HG02610 (cell line): ENCODE measurements around the gene SCYL3.
"Not testable (repeated sequence)": the region's sequence is repeated elsewhere in the genome, so short reads cannot be mapped to it uniquely, and the experiment has no call there.

Experiments used
- ATAC-seq: cut with Tn5 transposase; IDR thresholded peaks from one replicate; pipeline ENCODE4 v1.9.1; 2021; ENCODE audit warnings: mild to moderate bottlenecking, moderate library complexity; ENCODE audit not compliant: unreplicated experiment

Gene SCYL3

DNA sequence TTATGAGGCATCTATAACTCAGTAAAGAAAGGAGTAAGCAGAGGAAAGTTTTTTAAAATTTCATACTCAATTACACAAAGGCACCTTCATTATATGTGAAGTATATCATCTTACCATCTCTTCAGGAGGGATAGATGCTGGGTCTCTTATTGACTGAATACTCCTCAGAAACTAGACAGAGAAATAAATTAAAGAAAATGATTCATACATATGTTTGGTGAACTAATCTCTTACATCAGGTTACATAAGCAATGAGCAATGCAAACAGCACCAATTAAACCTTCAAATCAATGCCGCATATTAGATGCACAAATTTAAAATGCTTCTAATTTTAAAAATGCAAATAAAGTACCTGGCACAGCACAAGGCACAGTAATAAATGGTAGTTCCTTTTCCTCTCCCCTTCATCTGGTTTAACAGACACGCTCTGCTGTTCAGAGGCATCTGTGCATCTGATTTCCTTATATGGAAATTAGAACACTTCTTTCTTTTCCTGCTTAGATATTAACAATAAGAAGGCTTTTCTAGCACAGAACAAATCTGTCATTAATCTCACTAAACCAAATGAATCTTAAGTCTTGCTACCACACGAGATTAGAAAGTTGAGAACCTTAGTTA is 20.0 kb downstream of the SCYL3 start:
- ATAC-seq: no peak

DNA sequence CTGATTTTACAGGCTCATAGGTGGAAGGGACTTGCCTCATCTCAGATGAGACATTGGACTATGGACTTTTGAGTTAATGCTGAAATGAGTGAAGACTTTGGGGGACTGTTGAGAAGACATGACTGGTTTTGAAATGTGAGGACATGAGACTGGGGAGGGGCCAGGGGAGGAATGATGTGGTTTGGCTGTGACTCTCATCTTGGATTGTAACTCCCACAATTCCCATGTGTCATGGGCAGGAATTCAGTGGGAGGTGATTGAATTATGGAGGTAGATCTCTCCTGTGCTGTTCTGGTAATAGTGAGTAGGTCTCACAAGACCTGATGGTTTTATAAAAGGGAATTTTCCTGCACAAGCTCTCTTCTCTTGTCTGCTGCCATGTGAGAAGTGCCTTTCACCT is 20.8 kb downstream of the SCYL3 start:
- no peak for ATAC-seq

- not testable (repeated sequence) for ATAC-seq
Measured at GRCh38 chr1:169871988-169872387, 21.7 kb downstream of the SCYL3 start.

DNA sequence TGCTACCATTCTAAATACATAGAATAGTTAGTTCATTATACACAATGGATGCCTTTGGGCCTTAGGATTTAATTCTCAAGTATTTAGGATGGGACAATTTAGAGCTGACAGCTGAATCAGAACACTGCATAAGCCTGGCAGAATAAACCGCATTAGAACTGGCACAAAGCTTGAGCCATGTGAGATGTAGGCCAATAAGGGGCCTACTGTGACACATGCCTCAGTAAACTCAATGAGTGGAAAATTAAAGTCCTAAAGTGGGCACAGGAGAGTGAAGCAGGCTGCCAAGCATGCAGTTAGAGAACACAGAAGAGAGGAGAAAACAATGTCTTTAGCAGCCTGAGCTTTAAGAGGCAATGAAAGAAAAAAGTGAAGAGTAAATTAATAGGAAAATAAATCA is 24.3 kb downstream of the SCYL3 start:
- ATAC-seq: no peak

GRCh38 chr1:169868978-169869377 is 24.7 kb downstream of the SCYL3 start:
- no peak for ATAC-seq

DNA sequence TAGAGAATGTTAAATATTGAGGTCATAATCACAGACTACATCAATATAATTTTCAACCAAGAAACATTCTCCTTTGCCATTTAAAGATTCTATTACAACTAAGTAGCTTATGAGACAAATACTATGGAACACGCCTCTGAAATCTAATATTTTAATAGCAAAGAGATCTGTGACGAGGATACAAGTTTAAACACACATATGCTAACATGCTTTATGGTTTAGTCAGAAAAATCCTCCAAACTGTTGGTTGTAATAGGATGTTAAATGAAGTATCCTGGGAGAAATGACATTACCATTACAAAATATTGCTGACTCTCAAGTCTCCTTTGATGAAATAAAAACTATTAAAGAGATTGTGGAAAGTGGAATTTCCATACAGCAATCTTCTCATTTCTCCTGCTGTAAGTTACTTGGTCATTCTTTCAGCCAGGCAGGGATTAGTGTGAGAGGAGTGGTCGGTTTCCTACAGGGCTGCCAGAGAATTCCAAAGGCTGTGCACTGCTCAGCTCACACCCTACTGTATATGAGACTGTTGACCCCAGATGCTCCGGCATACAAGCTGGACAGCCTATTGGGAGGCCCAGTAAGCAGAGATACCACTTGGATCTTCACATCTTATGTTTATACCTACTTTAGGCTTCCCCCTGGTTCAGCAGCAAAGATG is 26.6 kb downstream of the SCYL3 start:
- ATAC-seq: no peak

- ATAC-seq: no peak
Measured at GRCh38 chr1:169866577-169866976, 27.1 kb downstream of the SCYL3 start.

DNA sequence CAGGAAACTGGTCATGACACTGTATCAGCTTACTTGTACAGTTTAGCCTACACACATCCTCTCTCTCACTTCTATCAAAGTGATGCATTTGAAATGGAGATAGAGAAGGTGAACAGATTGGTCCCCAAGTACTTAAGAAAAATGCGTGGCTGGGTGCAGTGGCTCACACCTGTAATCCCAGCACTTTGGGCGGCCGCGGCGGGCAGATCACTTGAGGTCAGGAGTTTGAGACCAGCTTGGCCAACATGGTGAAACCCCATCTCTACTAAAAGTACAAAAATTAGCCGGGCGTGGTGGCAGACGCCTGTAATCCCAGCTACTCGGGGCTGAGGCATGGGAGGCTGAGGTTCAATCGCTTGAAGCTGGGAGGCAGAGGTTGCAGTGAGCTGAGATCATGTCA is 29.2 kb downstream of the SCYL3 start:
- ATAC-seq: not testable (repeated sequence)

DNA sequence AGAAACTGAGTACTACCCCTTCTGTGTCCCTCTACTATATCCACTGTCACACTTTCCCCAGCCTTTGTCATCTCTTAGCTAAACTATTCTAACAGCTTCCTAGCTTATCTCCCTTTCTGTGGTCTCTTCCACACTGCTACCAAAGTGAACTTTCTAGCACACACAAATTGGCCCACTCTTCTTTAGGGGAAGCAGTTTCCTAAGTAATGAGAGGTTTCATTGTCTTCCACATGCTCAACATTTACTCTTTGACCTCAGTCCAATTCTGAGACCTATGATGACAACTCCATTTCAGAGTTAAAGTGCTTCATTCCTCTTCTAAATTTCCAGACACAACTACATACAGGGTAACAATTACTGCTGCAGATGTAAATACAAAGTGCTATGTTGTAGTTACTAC is 32.9 kb downstream of the SCYL3 start:
- ATAC-seq: no peak

GRCh38 chr1:169860187-169860586 is 33.5 kb downstream of the SCYL3 start:
- ATAC-seq: no peak

DNA sequence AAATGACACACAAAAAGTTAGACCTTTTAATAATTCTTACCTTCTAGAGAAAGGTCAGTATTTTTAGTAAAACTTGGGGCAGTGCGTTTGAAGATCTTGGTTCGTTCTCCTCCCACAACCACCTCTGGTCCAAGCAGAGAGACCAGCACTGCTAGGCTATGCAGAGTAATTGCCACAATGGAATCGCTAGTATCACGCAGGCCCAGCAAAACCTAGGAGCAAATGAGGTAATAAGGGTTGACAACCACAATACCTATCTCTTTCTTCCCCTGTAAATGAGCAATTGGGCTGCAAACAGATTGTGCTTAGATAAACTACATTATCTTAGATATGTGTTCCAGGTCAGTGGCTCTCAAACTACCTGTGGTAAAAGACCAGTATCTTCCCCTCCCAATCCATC is 34.7 kb downstream of the SCYL3 start:
- ATAC-seq: no peak

DNA sequence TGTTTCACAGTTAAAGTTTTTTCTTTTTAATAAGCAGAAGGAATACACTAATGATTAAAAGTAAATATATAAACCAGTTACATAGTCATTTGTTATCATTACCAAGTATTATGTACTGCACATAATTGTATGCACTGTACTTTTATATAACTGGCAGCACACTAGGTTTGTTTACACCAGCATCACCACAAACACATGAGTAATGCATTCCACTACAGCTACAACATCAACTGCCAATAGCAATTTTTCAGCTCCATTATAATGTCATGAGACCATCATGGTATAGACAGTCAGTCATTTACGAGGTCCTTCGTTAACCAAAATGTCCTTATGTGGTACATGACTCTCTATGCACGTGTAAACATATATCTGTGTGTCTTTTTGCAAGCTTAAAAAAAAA is 35.2 kb downstream of the SCYL3 start:
- no peak for ATAC-seq

DNA sequence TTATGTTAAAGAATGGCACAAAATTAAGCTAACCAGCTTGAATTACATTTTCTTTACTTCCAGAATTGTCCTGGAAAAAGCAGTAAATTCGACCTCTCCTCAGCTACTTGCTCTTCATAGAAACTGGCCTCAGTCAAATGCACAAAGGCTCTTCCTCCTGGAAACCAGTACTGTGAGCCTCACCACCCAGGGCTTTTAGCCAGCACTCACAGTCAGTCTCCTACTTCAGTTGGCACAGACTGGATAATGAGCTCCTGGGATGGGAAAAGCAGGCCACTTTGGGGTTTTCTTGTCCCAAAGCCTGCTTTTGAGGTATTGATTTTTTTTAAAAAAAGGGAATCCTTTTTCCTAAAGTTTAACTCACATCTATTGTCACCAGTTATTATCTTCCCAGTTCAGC is 40.4 kb downstream of the SCYL3 start:
- no peak for ATAC-seq

- no peak for ATAC-seq
Measured at GRCh38 chr1:169849346-169850022, 44.2 kb downstream of the SCYL3 start.

DNA sequence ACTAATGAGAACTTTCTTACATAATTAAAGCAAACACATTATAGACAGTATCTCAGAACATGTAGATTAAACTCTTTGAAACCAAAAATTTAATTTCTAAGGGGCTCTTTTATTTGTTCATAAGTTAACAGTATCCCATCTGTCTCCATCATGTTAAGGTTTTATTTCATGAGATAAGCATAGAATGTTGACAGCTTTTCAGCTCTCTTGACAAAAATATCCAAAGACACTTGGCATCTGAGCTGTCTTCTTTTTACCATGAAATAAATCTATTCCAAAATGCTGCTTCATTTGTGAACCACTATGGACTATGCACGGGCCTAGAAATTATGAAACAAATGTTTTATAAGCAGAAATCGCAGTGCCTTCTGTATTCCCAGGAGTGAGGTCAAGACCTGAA is 45.2 kb downstream of the SCYL3 start:
- ATAC-seq: no peak

GRCh38 chr1:169844941-169845608 is 48.6 kb downstream of the SCYL3 start:
- no peak for ATAC-seq

DNA sequence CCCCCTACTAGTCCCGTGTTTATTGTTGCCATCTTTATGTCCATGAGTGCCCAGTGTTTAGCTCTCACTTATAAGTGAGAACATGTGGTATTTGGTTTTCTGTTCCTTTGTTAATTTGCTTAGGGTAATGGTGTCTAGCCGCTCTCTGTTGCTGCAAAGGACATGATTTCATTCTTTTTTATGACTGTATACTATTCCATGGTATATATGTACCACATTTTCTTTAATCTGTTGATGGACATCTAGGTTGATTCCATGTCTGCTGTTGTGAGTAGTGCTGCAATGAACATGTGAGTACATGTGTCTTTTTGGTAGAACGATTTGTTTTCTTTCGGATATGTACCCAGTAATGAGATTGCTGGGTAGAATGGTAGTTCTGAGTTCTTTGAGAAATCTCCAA is 54.8 kb downstream of the SCYL3 start:
- no peak for ATAC-seq

DNA sequence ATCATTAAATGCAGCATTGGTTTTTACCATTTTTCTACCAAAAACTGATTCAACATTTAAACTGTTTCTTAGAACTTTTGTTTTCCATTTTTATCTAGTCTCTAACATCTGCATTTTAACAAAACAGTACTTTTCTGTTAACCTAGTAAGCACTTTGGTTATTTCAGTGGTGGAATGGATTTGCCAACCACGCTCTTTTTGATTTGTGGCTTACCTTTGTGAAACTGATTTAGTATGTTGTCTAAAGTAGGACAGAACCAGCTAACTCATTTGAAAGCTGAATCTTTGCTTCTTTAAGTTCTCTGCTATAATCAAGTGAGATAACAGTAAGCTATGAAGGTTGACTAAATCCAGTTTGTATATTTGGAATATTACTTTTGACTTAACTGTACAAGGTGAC is 57.5 kb downstream of the SCYL3 start:
- ATAC-seq: no peak

GRCh38 chr1:169835647-169836046 is 58.0 kb downstream of the SCYL3 start:
- no peak for ATAC-seq

DNA sequence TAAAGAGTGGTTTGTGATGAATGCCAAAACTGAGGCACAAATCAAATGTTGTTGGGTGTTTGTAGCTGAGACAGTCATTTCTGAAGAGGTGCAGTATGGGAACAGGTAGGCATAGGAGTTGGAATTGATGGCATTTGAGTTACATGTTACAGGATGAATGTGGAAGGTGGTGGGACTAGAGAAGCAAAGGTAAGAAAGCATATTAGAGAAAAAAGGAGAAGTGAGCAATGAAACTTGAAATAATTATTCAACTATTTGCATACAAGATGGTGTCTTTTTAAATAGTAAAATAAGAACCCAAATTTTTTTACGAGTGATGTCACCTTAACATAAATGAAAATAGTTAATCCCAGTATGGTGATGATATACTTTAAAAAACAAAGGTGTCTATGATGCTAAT is 58.8 kb downstream of the SCYL3 start:
- no peak for ATAC-seq

DNA sequence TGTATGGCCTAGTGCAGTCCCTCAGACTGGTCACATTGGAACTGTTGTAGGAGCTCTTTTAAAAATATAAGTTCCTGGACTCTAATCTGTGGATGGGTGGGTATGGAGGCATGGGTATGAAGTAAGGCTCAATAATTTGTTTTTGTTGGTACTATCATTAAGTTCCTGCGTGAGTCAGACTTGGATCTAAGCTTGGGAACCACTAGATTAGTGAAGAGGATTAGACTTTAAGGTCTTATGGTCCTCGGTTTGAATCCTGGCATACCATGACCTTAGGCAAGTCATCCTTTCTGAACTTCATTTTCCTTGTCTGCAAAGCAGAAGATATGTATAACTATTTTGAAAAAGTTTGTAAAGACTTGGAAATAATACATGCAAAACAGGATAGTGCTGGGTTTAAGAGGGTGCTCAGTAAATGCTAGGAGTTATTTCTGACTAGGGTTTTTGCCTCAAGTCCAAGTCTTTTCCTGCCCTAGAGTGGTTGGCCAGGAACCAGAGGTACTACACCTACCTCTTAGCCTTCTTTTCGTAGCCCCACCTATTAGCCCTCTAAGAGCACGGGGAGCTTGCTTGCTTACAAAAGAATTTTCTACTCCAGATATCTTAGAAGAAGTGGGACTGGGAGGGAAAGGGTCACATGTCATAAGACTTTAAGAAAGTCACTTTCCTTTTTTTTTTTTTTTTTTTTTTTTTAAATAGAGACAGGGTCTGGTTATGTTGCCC is 60.4 kb downstream of the SCYL3 start:
- no peak for ATAC-seq
